Measurements from ENCODE around the gene SIPA1L3.

GRCh38 chr19:38163419-38164290 lies 256.6 kb downstream of the SIPA1L3 start:
- no peak for TF ChIP-seq CTCF (IDR thresholded peaks at IDR 0.05; ENCODE audit: low read length)
- no peak for TF ChIP-seq EZH2 (IDR thresholded peaks at IDR 0.05; ENCODE audit: borderline replicate concordance, low read length)

All from OCI-LY1 (cell line).